Breast epithelium (tissue), 4 donors: ENCODE data around the gene RPP14. TPM values are rescaled to one million over a fixed set of nuclear protein-coding genes. Genes with fewer than 3 reads are reported as not detected.

Experiments
- DNase-seq, 2 donors: peaks; one replicate each; pipeline ENCODE4 v3.0.0-alpha.2; 2019; ENCODE audit warnings: low spot score in 2 of 2
- H3K27ac ChIP-seq, 2 donors: fragments of 200-600 bp; sonication (generic) in 1 of 2; one replicate each; pipeline ENCODE4 v1.5.1; 2016 to 2019; ENCODE audit warnings: mild to moderate bottlenecking in 1 of 2
- H3K27me3 ChIP-seq, 2 donors: fragments of 200-600 bp; sonication (generic) in 1 of 2; one replicate each; pipeline versions ENCODE4 v1.5.1 to v1.6.0; 2017 to 2019; ENCODE audit warnings: control low read depth in 1 of 2, mild to moderate bottlenecking in 1 of 2
- H3K36me3 ChIP-seq: fragments of 200-600 bp; one replicate; pipeline ENCODE4 v1.5.1; 2019
- H3K4me1 ChIP-seq, 2 donors: fragments of 200-600 bp; sonication (generic); one replicate each; pipeline ENCODE4 v1.5.1; 2016 to 2019; ENCODE audit warnings: control low read depth in 1 of 2
- H3K4me3 ChIP-seq, 3 donors: fragments of 200-600 bp; sonication (generic); 1 replicate in 2 of 3; 2 replicates in 1 of 3; pipeline ENCODE4 v1.5.1; 2016 to 2019; ENCODE audit warnings: mild to moderate bottlenecking in 3 of 3, moderate library complexity in 2 of 3
- H3K9me3 ChIP-seq, 2 donors: fragments of 200-600 bp; sonication (generic) in 1 of 2; one replicate each; pipeline ENCODE4 v1.5.1; 2016 to 2019; ENCODE audit warnings: control low read depth in 1 of 2
- POLR2A ChIP-seq: fragments of 450-650 bp; IDR thresholded peaks from one replicate; pipeline ENCODE4 v1.6.1; 2016; ENCODE audit warnings: antibody characterized with exemption, mild to moderate bottlenecking, moderate library complexity
- POLR2AphosphoS5 ChIP-seq, 3 donors: sonication (generic); formaldehyde crosslinking; IDR thresholded peaks; one replicate each; pipeline ENCODE4 v1.6.1; 2017; ENCODE audit warnings: antibody characterized with exemption in 3 of 3
- intact Hi-C: fragments of 100-400 bp; cut with DNase I; formaldehyde crosslinking; loops from one replicate; pipeline ENCODE4 v1.15.1; 2023; ENCODE audit warnings: low total_unique reads
- total RNA-seq, 3 donors: library from RNA; depleted of rRNA; stranded (reverse); fragments of >200 nt; gene quantifications; one replicate each; pipeline ENCODE4 v1.1.0, GENCODE V29; 2016
- TF ChIP-seq, protein P1 (sequence below), 3 donors: fragments of 450-650 bp; IDR thresholded peaks; one replicate each; pipeline ENCODE4 v1.5.1; 2016 to 2017; ENCODE audit warnings: antibody characterized with exemption in 3 of 3, mild to moderate bottlenecking in 3 of 3, moderate library complexity in 3 of 3

RPP14 gene
- total RNA-seq, 3 donors from 2014 or later = 6.2 to 11.0 (median 10.8) TPM

DNA sequence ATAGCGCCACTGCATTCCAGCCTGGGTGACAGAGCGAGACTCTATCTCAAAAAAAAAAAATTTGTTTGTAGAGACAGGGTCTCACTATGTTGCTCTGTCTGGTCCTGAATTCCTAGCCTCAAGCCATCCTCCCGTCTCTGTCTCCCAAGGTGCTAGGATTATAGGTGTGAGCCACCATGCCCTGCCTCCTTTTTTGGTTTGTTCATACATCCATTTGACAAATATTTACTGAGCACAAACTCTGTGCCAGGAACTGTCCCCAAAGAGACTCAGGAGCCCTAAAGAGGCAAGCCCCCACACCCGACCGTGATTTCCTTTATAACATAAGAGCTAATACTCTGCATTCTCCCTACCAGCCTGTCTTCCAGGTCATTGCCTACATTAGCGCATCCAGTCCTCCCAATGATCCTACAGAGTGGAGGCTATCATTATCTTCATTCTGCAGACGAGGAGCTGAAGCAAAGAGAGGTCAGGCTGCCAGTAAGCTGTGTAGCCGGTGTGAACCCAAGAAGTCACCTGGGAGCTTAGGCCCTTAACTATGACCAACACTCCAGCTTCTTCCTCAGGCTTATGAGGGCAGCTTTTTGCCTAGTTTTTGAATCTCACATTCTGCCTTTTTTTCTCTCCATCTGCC, 20.3 kb downstream of the RPP14 start:
- TF ChIP-seq POLR2AphosphoS5 (IDR thresholded peaks at IDR 0.05) (no peak), POLR2A (no peak)
- TF ChIP-seq, protein P1, sequence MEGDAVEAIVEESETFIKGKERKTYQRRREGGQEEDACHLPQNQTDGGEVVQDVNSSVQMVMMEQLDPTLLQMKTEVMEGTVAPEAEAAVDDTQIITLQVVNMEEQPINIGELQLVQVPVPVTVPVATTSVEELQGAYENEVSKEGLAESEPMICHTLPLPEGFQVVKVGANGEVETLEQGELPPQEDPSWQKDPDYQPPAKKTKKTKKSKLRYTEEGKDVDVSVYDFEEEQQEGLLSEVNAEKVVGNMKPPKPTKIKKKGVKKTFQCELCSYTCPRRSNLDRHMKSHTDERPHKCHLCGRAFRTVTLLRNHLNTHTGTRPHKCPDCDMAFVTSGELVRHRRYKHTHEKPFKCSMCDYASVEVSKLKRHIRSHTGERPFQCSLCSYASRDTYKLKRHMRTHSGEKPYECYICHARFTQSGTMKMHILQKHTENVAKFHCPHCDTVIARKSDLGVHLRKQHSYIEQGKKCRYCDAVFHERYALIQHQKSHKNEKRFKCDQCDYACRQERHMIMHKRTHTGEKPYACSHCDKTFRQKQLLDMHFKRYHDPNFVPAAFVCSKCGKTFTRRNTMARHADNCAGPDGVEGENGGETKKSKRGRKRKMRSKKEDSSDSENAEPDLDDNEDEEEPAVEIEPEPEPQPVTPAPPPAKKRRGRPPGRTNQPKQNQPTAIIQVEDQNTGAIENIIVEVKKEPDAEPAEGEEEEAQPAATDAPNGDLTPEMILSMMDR (IDR thresholded peaks at IDR 0.05) = no peak
- Histone ChIP-seq H3K9me3 (no peaks in the 10 kb centered on the region), H3K27ac (no peak overlapping the region), H3K4me3 (no peak overlapping the region), H3K4me1 (no peaks in the 10 kb centered on the region), H3K27me3 (no peaks in the 10 kb centered on the region), H3K36me3 (no peaks in the 10 kb centered on the region)
- intact Hi-C loops = no loop called here
- DNase-seq = no peak

DNA sequence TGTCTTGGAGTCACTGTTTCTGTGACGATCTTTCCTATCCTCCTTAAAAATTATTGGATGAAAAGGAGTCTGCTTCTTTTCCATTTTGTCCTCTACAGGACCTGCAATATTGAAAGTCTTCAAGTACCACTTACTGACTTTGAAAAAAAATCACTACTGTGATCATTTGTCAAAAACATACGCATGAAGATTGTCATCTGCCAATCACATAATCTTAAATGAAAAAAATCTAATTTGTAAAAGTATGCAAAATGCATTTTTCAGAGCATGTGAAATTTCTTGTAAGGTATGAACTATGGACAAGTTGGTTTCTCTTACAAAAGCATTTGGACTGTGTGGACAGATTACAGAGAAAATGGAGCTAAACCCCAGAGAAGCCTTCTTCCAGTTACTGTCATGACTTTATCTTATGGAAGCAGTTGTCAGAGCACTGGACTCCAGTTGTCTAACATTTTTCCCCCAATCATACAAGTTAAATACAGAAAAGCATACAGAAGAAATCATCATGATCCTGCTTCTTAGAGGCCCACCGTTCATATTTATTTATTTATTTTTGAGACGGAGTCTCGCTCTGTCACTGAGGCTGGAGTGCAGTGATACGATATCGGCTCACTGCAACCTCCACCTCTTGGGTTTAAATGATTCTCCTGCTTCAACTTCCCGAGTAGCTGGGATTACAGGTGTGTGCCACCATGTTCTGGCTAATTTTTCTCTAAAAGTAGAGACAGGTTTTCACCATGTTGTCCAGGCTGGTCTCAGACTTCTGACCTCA, 23.3 kb downstream of the RPP14 start:
- TF ChIP-seq POLR2A (no peak), POLR2AphosphoS5 (IDR thresholded peaks at IDR 0.05) (no peak)
- Histone ChIP-seq H3K27ac (no peak overlapping the region), H3K27me3 (no peaks in the 10 kb centered on the region)

DNA sequence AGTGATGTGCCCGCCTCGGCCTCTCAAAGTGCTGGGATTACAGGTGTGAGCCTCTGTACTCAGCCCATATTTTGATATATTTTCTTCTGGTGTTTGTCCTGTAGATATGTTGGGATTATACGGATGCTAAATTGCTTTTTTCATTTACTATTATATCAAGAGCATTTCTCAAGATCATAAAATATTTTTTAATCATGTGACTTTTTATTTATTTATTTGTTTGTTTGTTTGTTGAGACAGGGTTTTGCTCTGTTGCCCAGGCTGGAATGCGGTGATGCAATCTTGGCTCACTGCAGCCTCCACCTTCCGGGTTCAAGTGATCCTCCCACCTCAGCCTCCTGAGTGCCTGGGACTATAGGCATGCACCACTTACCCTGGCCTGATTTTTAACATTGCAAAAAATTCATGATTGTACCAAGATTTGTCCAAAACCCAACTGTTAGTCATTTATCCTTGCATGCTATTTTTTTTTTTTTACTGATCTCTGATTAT, 23.9 kb downstream of the RPP14 start:
- peaks cover 0 to 7% of the 10 kb centered on the region in 2 donors for H3K4me1 ChIP-seq
- no peak for TF ChIP-seq POLR2A
- TF ChIP-seq, protein P1 (IDR thresholded peaks at IDR 0.05) = no peak
- no peak for TF ChIP-seq POLR2AphosphoS5 (IDR thresholded peaks at IDR 0.05)
- no peak overlapping the region for H3K27ac ChIP-seq
- DNase-seq = no peak
- intact Hi-C loops = loop anchor here (5.0 kb wide), 1 partner anchor 82 kb away; no protein-coding TSS in a partner anchor
- no peak overlapping the region for H3K4me3 ChIP-seq
- no peaks in the 10 kb centered on the region for H3K9me3 ChIP-seq
- H3K36me3 ChIP-seq = no peaks in the 10 kb centered on the region
- H3K27me3 ChIP-seq = no peaks in the 10 kb centered on the region

More for the DNA sequence above, 23.3 kb downstream of the RPP14 start:
- no peaks in the 10 kb centered on the region for H3K36me3 ChIP-seq
- intact Hi-C loops = no loop called here
- DNase-seq = no peak
- no peak overlapping the region for H3K4me3 ChIP-seq
- H3K9me3 ChIP-seq = no peaks in the 10 kb centered on the region
- peaks cover 0 to 5% of the 10 kb centered on the region in 2 donors for H3K4me1 ChIP-seq

DNA sequence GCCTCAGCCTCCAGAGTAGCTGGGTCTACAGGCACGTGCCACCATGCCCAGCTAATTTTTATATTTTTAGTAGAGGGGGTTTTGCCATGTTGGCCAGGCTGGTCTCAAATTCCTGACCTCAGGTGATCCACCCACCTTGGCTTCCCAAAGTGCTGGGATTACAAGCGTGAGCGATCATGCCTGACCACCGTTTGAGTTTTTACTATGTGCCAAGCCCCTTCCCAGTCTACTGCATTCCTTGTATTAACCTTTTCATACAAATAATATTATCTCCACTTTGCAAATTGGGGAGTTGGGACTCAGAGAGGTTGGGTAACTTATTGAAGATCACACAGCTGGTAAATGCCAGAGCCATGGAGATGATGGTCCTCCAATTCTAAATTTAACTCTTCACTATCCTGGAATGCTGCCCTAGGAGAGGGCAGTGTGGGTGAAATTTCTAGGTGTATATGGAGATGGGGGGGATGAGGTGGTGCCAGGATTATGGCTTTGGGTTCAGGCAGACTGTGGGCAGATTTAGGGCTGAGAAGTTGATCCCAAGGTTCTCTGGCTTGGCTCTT, 25.6 kb downstream of the RPP14 start:
- Histone ChIP-seq H3K9me3 (no peaks in the 10 kb centered on the region), H3K27ac (no peak overlapping the region), H3K4me3 (no peak overlapping the region), H3K36me3 (no peaks in the 10 kb centered on the region), H3K4me1 (peaks cover 0 to 7% of the 10 kb centered on the region in 2 donors), H3K27me3 (no peaks in the 10 kb centered on the region)
- intact Hi-C loops = loop anchor here (5.0 kb wide), 1 partner anchor 81 kb away; no protein-coding TSS in a partner anchor
- TF ChIP-seq POLR2AphosphoS5 (IDR thresholded peaks at IDR 0.05) (no peak), POLR2A (no peak)
- TF ChIP-seq, protein P1 (IDR thresholded peaks at IDR 0.05) = no peak
- DNase-seq = no peak

DNA sequence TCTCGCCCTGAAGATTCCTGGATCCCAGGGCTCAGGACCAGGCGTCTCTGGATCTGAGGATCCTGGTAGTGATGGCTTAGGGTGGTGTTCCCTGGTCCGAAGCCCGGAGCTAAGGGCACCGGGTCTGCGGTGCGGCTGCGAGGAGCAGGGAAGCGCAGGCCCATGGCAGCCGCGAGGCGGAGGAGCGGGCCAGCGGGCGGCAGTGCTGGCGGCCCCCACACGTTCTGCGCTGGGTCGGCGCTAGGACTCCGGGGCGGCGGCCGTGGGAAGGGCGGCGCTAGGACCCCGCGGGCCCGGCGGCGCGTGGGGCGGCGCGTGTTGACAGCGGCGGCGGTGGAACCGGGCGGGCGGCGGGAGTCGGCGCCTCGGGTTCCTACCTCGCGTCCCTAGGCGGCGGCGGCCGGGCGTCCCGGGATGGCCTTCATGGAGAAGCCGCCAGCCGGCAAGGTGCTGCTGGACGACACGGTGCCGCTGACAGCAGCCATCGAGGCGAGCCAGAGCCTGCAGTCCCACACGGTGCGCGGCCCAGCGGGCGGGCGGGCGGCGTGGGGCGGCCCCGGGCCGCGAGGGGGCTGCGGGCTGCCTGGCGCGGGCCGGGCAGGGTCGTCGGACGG, 26.6 kb downstream of the RPP14 start, which contains the start of gene PXK:
Gene PXK, plus strand, starts transcription at position 318 of the 614 bp plus-strand sequence. Its CDS starts 97 bp downstream, at position 415.
- peak within 1 kb of the TSS; percentile 44 to 74 for H3K27ac ChIP-seq
- H3K27me3 ChIP-seq = no peaks in the 10 kb centered on the region
- H3K36me3 ChIP-seq = no peaks in the 10 kb centered on the region
- intact Hi-C loops = loop anchor here (5.0 kb wide), 1 partner anchor 80 kb away; no protein-coding TSS in a partner anchor
- peak within 1 kb of the TSS; percentile 85 to 91 (median 86) for H3K4me3 ChIP-seq
- peaks cover 0 to 7% of the 10 kb centered on the region in 2 donors for H3K4me1 ChIP-seq
- H3K9me3 ChIP-seq = no peaks in the 10 kb centered on the region
- TF ChIP-seq POLR2A = no peak
- TF ChIP-seq, protein P1 (IDR thresholded peaks at IDR 0.05) = peak in 1 of 3 donors; percentile 14
- TF ChIP-seq POLR2AphosphoS5 (IDR thresholded peaks at IDR 0.05) = peak in 1 of 3 donors; percentile 23
- DNase-seq = peak; percentile 45 to 70
